Liver (tissue), 9 donors: ENCODE measurements around the gene USP24. TPM values are rescaled to one million over a fixed set of nuclear protein-coding genes. Genes with fewer than 3 reads are reported as not detected.

Experiments
- DNase-seq: peaks from one replicate; pipeline ENCODE4 v3.0.0-alpha.2; 2017; ENCODE audit warnings: low spot score
- H3K27ac ChIP-seq, 2 donors: one replicate each; pipeline ENCODE4 v1.7.0; 2013; ENCODE audit warnings: inconsistent platforms in 2 of 2, low read length in 2 of 2, control low read depth in 1 of 2, low read depth in 1 of 2, mild to moderate bottlenecking in 1 of 2
- H3K27me3 ChIP-seq, 4 donors: one replicate each; pipeline versions ENCODE4 v1.6.1 to v1.7.0; 2013; ENCODE audit warnings: low read length in 3 of 4, inconsistent platforms in 1 of 4, mild to moderate bottlenecking in 1 of 4, moderate library complexity in 1 of 4; ENCODE audit not compliant: control insufficient read depth in 4 of 4, insufficient read depth in 4 of 4
- H3K36me3 ChIP-seq, 4 donors: one replicate each; pipeline versions ENCODE4 v1.6.1 to v1.7.0; 2013; ENCODE audit warnings: low read length in 3 of 4, mild to moderate bottlenecking in 3 of 4, low read depth in 1 of 4, moderate library complexity in 1 of 4; ENCODE audit not compliant: control insufficient read depth in 4 of 4, insufficient read depth in 3 of 4
- H3K4me1 ChIP-seq, 4 donors: one replicate each; pipeline versions ENCODE4 v1.6.1 to v1.7.0; 2013; ENCODE audit warnings: low read length in 3 of 4, mild to moderate bottlenecking in 3 of 4, moderate library complexity in 1 of 4; ENCODE audit not compliant: control insufficient read depth in 4 of 4, insufficient read depth in 4 of 4
- H3K4me3 ChIP-seq, 3 donors: one replicate each; pipeline versions ENCODE4 v1.6.1 to v1.7.0; 2013; ENCODE audit warnings: low read length in 3 of 3, control low read depth in 1 of 3, low read depth in 1 of 3, mild to moderate bottlenecking in 1 of 3
- H3K9ac ChIP-seq, 2 donors: one replicate each; pipeline ENCODE4 v1.7.0; 2013; ENCODE audit warnings: low read length in 2 of 2, mild to moderate bottlenecking in 2 of 2, moderate library complexity in 2 of 2, control low read depth in 1 of 2, low read depth in 1 of 2
- H3K9me3 ChIP-seq, 4 donors: one replicate each; pipeline versions ENCODE4 v1.6.1 to v1.7.0; 2013; ENCODE audit warnings: low read length in 3 of 4; ENCODE audit not compliant: control insufficient read depth in 4 of 4
- ATF3 ChIP-seq: IDR thresholded peaks from 2 replicates; pipeline ENCODE4 v1.6.1; 2016; ENCODE audit warnings: antibody characterized with exemption
- EGR1 ChIP-seq, 2 donors: IDR thresholded peaks; 2 replicates each; pipeline ENCODE4 v1.6.1; 2016 to 2018; ENCODE audit warnings: antibody characterized with exemption in 2 of 2, low read depth in 2 of 2
- FOXA1 ChIP-seq: IDR thresholded peaks from 2 replicates; pipeline ENCODE4 v1.6.1; 2016; ENCODE audit warnings: antibody characterized with exemption
- FOXA2 ChIP-seq: IDR thresholded peaks from 2 replicates; pipeline ENCODE4 v1.6.1; 2016; ENCODE audit warnings: antibody characterized with exemption
- GABPA ChIP-seq, 2 donors: IDR thresholded peaks in 1 of 2; conservative IDR thresholded peaks in 1 of 2; 2 replicates each; pipeline ENCODE4 v1.6.1; 2016; ENCODE audit warnings: antibody characterized with exemption in 2 of 2, mild to moderate bottlenecking in 1 of 2, moderate library complexity in 1 of 2
- HNF4A ChIP-seq, 2 donors: conservative IDR thresholded peaks; 2 replicates each; pipeline ENCODE4 v1.6.1; 2016; ENCODE audit warnings: antibody characterized with exemption in 2 of 2, mild to moderate bottlenecking in 2 of 2
- JUND ChIP-seq, 2 donors: IDR thresholded peaks; 2 replicates each; pipeline ENCODE4 v1.6.1; 2016; ENCODE audit warnings: antibody characterized with exemption in 2 of 2
- MAX ChIP-seq: IDR thresholded peaks from 2 replicates; pipeline ENCODE4 v1.6.1; 2016; ENCODE audit warnings: antibody characterized with exemption
- NR2F2 ChIP-seq: IDR thresholded peaks from 2 replicates; pipeline ENCODE4 v1.6.1; 2016; ENCODE audit warnings: antibody characterized with exemption
- RAD21 ChIP-seq, 2 donors: IDR thresholded peaks; 2 replicates each; pipeline ENCODE4 v1.6.1; 2016; ENCODE audit warnings: antibody characterized with exemption in 2 of 2, mild to moderate bottlenecking in 2 of 2
- RXRA ChIP-seq, 2 donors: IDR thresholded peaks; 2 replicates each; pipeline ENCODE4 v1.6.1; 2017 to 2018; ENCODE audit warnings: antibody characterized with exemption in 2 of 2, mild to moderate bottlenecking in 1 of 2
- SP1 ChIP-seq: IDR thresholded peaks from 2 replicates; pipeline ENCODE4 v1.6.1; 2018; ENCODE audit warnings: antibody characterized with exemption, mild to moderate bottlenecking
- TAF1 ChIP-seq: conservative IDR thresholded peaks from 2 replicates; pipeline ENCODE4 v1.6.1; 2016; ENCODE audit warnings: antibody characterized with exemption, mild to moderate bottlenecking
- YY1 ChIP-seq: IDR thresholded peaks from 2 replicates; pipeline ENCODE4 v1.6.1; 2016; ENCODE audit warnings: antibody characterized with exemption, mild to moderate bottlenecking
- ZBTB33 ChIP-seq: IDR thresholded peaks from 2 replicates; pipeline ENCODE4 v1.6.1; 2016; ENCODE audit warnings: antibody characterized with exemption
- WGBS: extraction: QIAGEN DNeasy Blood & Tissue Kit; methylation state at CpG from one replicate; pipeline ENCODE4 v1.1.7; 2013; 5-methylcytosine and 5-hydroxymethylcytosine counted together
- polyA plus RNA-seq, 2 donors: library from polyadenylated mRNA; stranded (reverse) in 1 of 2; unstranded in 1 of 2; fragments of 200-250 nt in 1 of 2; fragments of >200 nt in 1 of 2; fragmentation: Nextera tagmentation in 1 of 2; extraction: Ambion mirVana in 1 of 2; gene quantifications; one replicate each; pipeline versions ENCODE4 v1.2.1 to v1.2.3, GENCODE V29; 2013 to 2015
- total RNA-seq, 2 donors: library from RNA; depleted of rRNA; stranded (reverse); fragments of >200 nt; gene quantifications; one replicate each; pipeline ENCODE4 v1.2.3, GENCODE V29; 2014
- TF ChIP-seq, protein P1 (sequence below): IDR thresholded peaks from 2 replicates; pipeline ENCODE4 v1.6.1; 2016; ENCODE audit warnings: antibody characterized with exemption, mild to moderate bottlenecking
- TF ChIP-seq, protein P2 (sequence below): fragments of 150-350 bp; IDR thresholded peaks from 2 replicates; pipeline ENCODE4 v1.5.1; 2017; ENCODE audit warnings: improper control_type of control experiment, low read depth, low read length; ENCODE audit not compliant: missing input control
- donor health status: healthy.
- donor health status: healthy.
- donor health status: healthy.
- donor health status: healthy.
- donor health status: healthy.

USP24 gene
- total and polyA plus RNA-seq, 4 donors, result 7.0 to 75.8 (median 20.3) TPM

- no peaks in the 10 kb centered on the region for H3K27me3 ChIP-seq
- no peak overlapping the region for H3K27ac ChIP-seq
- WGBS, result 93% methylated on average over 4 of the region's 4 CpGs
- DNase-seq, result no peak
- no peaks in the 10 kb centered on the region for H3K36me3 ChIP-seq
- no peaks in the 10 kb centered on the region for H3K4me1 ChIP-seq
- H3K9me3 ChIP-seq, result no peaks in the 10 kb centered on the region
- H3K9ac ChIP-seq, result no peak overlapping the region
- TF ChIP-seq RXRA (IDR thresholded peaks at IDR 0.05), result no peak
- no peak for TF ChIP-seq ATF3
- TF ChIP-seq FOXA2, result no peak
- no peak overlapping the region for H3K4me3 ChIP-seq
These were observed 25.1 kb downstream of the USP24 start for GRCh38 chr1:55190109-55190508.

DNA sequence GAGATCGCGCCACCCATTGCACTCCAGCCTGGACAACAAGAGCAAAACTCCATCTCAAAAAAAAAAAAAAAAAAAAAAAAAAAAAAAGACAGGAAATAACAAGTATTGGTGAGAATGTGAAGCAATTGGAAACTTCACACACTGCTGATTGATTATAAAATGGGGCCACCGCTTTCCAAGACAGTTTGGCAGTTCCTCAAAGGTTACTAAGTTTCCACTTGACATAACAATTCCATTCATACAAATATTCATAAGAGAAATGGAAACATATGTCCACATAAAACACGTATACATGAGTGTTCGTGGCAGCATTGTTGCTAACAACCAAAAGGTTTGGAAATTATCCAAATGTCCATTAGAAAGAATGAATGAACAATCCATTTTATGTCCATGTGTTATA, 26.3 kb downstream of the USP24 start:
- Histone ChIP-seq H3K27ac (no peak overlapping the region), H3K9me3 (no peaks in the 10 kb centered on the region), H3K9ac (no peak overlapping the region), H3K27me3 (no peaks in the 10 kb centered on the region), H3K4me3 (no peak overlapping the region), H3K4me1 (no peaks in the 10 kb centered on the region), H3K36me3 (no peaks in the 10 kb centered on the region)
- WGBS, result 94% methylated on average over 5 of the region's 5 CpGs
- DNase-seq, result no peak
- TF ChIP-seq GABPA (IDR thresholded peaks at IDR 0.05 in 1 of 2, conservative IDR thresholded peaks at IDR 0.05 in 1 of 2) (no peak), HNF4A (conservative IDR thresholded peaks at IDR 0.05) (no peak), TAF1 (no peak), SP1 (no peak), RXRA (IDR thresholded peaks at IDR 0.05) (no peak), JUND (IDR thresholded peaks at IDR 0.05) (no peak), MAX (no peak), ATF3 (no peak), NR2F2 (no peak), EGR1 (IDR thresholded peaks at IDR 0.05; ENCODE audit: low read depth in 2 of 2) (no peak), RAD21 (IDR thresholded peaks at IDR 0.05) (no peak), FOXA1 (no peak), ZBTB33 (no peak), YY1 (no peak)
- TF ChIP-seq, protein P1, sequence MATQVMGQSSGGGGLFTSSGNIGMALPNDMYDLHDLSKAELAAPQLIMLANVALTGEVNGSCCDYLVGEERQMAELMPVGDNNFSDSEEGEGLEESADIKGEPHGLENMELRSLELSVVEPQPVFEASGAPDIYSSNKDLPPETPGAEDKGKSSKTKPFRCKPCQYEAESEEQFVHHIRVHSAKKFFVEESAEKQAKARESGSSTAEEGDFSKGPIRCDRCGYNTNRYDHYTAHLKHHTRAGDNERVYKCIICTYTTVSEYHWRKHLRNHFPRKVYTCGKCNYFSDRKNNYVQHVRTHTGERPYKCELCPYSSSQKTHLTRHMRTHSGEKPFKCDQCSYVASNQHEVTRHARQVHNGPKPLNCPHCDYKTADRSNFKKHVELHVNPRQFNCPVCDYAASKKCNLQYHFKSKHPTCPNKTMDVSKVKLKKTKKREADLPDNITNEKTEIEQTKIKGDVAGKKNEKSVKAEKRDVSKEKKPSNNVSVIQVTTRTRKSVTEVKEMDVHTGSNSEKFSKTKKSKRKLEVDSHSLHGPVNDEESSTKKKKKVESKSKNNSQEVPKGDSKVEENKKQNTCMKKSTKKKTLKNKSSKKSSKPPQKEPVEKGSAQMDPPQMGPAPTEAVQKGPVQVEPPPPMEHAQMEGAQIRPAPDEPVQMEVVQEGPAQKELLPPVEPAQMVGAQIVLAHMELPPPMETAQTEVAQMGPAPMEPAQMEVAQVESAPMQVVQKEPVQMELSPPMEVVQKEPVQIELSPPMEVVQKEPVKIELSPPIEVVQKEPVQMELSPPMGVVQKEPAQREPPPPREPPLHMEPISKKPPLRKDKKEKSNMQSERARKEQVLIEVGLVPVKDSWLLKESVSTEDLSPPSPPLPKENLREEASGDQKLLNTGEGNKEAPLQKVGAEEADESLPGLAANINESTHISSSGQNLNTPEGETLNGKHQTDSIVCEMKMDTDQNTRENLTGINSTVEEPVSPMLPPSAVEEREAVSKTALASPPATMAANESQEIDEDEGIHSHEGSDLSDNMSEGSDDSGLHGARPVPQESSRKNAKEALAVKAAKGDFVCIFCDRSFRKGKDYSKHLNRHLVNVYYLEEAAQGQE, result no peak
- TF ChIP-seq, protein P2, sequence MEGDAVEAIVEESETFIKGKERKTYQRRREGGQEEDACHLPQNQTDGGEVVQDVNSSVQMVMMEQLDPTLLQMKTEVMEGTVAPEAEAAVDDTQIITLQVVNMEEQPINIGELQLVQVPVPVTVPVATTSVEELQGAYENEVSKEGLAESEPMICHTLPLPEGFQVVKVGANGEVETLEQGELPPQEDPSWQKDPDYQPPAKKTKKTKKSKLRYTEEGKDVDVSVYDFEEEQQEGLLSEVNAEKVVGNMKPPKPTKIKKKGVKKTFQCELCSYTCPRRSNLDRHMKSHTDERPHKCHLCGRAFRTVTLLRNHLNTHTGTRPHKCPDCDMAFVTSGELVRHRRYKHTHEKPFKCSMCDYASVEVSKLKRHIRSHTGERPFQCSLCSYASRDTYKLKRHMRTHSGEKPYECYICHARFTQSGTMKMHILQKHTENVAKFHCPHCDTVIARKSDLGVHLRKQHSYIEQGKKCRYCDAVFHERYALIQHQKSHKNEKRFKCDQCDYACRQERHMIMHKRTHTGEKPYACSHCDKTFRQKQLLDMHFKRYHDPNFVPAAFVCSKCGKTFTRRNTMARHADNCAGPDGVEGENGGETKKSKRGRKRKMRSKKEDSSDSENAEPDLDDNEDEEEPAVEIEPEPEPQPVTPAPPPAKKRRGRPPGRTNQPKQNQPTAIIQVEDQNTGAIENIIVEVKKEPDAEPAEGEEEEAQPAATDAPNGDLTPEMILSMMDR, result no peak
